GM12865 (cell line): Measurements from ENCODE around the gene TBC1D17.

Source experiments
- DNase-seq: peaks from one replicate; pipeline ENCODE4 v3.0.0; 2010; ENCODE audit warnings: low read depth
- H3K4me3 ChIP-seq: 2 replicates; pipeline ENCODE4 v1.5.1; 2011; ENCODE audit warnings: mild to moderate bottlenecking, low read depth, low read length, control low read depth
- CTCF ChIP-seq: IDR thresholded peaks from 2 replicates; pipeline ENCODE4 v1.5.1; 2011; ENCODE audit warnings: low read length, control low read depth, low read depth, inconsistent platforms; ENCODE audit not compliant: insufficient read depth; ENCODE audit errors: missing control alignments

The TBC1D17 gene

GRCh38 chr19:49847731-49848696 is 29.5 kb upstream of the TBC1D17 start:
- no peak for DNase-seq
- no peak for TF ChIP-seq CTCF
- no peak overlapping the region for H3K4me3 ChIP-seq

GRCh38 chr19:49848938-49849337 is 28.6 kb upstream of the TBC1D17 start:
- no peak for TF ChIP-seq CTCF
- no peak overlapping the region for H3K4me3 ChIP-seq
- peak; percentile 75 for DNase-seq

GRCh38 chr19:49849433-49850220 is 27.9 kb upstream of the TBC1D17 start:
- TF ChIP-seq CTCF = no peak
- no peak overlapping the region for H3K4me3 ChIP-seq
- DNase-seq = no peak

DNA sequence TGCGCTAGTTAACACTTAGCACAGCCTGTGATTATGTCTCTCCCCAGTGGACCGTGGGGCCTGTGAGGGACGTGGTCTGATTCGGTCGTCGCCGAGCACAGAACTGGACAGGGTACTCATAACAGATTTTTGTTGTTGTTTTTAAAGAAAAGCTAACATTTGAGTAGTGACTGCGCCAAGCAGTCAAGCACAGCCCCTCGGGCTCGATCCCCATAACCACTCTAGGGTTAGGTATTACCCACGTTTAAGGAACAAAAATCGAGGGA is 27.3 kb upstream of the TBC1D17 start:
- no peak for TF ChIP-seq CTCF
- no peak for DNase-seq
- H3K4me3 ChIP-seq = peak overlapping the region; percentile 56

GRCh38 chr19:49850487-49851342 is 26.8 kb upstream of the TBC1D17 start, which contains the start of gene PTOV1:
Gene PTOV1, plus strand, starts transcription at chr19:49851159.
- TF ChIP-seq CTCF = no peak
- peak within 1 kb of the TSS; percentile 67 for H3K4me3 ChIP-seq
- peak; percentile 94 for DNase-seq

GRCh38 chr19:49851456-49852259 is 25.8 kb upstream of the TBC1D17 start:
- TF ChIP-seq CTCF = no peak
- peak overlapping the region; percentile 67 for H3K4me3 ChIP-seq
- no peak for DNase-seq
